ENCODE measurements around the gene SPINT2. TPM values are rescaled to one million over a fixed set of nuclear protein-coding genes. Genes with fewer than 3 reads are reported as not detected.

The SPINT2 gene
- total and polyA plus RNA-seq, 2 of the 13 experiments (the other 11 are each of a cell fraction or from before 2014, with no cell fraction given), result 0.31 to 0.77 TPM

DNA sequence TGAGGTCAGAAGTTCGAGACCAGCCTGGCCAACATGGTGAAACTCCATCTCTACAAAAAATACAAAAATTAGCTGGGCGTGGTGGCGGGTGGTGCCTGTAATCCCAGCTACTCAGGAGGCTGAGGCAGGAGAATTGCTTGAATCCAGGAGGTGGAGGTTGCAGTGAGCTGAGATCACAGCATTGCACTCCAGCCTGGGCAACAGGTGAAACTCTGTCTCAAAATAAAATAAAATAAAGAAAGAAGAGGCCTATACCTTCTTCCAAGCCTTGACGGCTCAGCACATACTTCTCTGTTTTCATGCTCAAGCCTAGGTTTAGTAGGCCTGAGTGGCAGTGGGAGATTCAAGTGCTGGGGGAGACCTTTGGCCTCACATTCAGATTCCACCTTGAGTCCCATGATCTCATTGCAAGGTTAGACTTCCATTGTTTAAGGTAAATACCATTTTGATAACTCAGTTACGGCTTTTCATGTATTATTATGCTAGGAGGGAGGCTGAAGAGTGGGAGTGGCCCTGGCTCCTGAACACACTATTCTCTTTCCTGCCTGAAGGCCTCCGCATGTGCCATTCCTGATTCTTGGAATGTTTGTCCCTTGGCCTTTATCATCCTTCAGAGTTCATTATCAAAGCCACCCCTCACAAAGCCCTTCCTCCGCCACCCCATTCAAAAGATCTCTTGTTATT is 1.6 kb upstream of the SPINT2 start:
- no peak for DNase-seq (ENCODE audit: low spot score)
- POLR2A ChIA-PET, result no interaction called here
- H3K9ac ChIP-seq (ENCODE audit: insufficient read depth, low read depth, low read length), result no peak overlapping the region
- WGBS (ENCODE audit: low lambda C conversion rate), result 47% methylated on average over 7 of the region's 7 CpGs
- CTCF ChIA-PET (ENCODE audit: low intra/inter-chr PET ratio, low total read pairs), result no interaction called here
- TF ChIP-seq NFE2 (CRISPR knock-in tag; IDR thresholded peaks at IDR 0.05), result no peak
- no peak for TF ChIP-seq ZNF614 (CRISPR knock-in tag; IDR thresholded peaks at IDR 0.05; ENCODE audit: borderline replicate concordance)
- TF ChIP-seq, protein P1, sequence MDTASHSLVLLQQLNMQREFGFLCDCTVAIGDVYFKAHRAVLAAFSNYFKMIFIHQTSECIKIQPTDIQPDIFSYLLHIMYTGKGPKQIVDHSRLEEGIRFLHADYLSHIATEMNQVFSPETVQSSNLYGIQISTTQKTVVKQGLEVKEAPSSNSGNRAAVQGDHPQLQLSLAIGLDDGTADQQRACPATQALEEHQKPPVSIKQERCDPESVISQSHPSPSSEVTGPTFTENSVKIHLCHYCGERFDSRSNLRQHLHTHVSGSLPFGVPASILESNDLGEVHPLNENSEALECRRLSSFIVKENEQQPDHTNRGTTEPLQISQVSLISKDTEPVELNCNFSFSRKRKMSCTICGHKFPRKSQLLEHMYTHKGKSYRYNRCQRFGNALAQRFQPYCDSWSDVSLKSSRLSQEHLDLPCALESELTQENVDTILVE (CRISPR knock-in tag; IDR thresholded peaks at IDR 0.05), result no peak
- no peak for TF ChIP-seq YEATS2 (CRISPR knock-in tag; IDR thresholded peaks at IDR 0.05; ENCODE audit: borderline replicate concordance)
- no peak for TF ChIP-seq MTA1 (CRISPR knock-in tag; IDR thresholded peaks at IDR 0.05; ENCODE audit: borderline replicate concordance)
- no peak for TF ChIP-seq ERF (CRISPR knock-in tag; IDR thresholded peaks at IDR 0.05)
- TF ChIP-seq, protein P2, sequence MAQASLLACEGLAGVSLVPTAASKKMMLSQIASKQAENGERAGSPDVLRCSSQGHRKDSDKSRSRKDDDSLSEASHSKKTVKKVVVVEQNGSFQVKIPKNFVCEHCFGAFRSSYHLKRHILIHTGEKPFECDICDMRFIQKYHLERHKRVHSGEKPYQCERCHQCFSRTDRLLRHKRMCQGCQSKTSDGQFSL (CRISPR knock-in tag; IDR thresholded peaks at IDR 0.05), result no peak
- no peak for TF ChIP-seq ZNF12 (CRISPR knock-in tag; IDR thresholded peaks at IDR 0.05)
- no peak for TF ChIP-seq TMF1 (CRISPR knock-in tag; IDR thresholded peaks at IDR 0.05; ENCODE audit: low read depth)
- no peak for TF ChIP-seq NBN (conservative IDR thresholded peaks at IDR 0.05)
- TF ChIP-seq NFE2L1 (CRISPR knock-in tag; IDR thresholded peaks at IDR 0.05; ENCODE audit: borderline replicate concordance), result no peak
- no peak for TF ChIP-seq ZNF569 (CRISPR knock-in tag; IDR thresholded peaks at IDR 0.05; ENCODE audit: borderline replicate concordance)
- TF ChIP-seq, protein P3, sequence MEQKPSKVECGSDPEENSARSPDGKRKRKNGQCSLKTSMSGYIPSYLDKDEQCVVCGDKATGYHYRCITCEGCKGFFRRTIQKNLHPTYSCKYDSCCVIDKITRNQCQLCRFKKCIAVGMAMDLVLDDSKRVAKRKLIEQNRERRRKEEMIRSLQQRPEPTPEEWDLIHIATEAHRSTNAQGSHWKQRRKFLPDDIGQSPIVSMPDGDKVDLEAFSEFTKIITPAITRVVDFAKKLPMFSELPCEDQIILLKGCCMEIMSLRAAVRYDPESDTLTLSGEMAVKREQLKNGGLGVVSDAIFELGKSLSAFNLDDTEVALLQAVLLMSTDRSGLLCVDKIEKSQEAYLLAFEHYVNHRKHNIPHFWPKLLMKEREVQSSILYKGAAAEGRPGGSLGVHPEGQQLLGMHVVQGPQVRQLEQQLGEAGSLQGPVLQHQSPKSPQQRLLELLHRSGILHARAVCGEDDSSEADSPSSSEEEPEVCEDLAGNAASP (CRISPR knock-in tag; IDR thresholded peaks at IDR 0.05; ENCODE audit: borderline replicate concordance), result no peak
- TF ChIP-seq ZSCAN31 (CRISPR knock-in tag; IDR thresholded peaks at IDR 0.05; ENCODE audit: low read depth), result no peak
- TF ChIP-seq, protein P4, sequence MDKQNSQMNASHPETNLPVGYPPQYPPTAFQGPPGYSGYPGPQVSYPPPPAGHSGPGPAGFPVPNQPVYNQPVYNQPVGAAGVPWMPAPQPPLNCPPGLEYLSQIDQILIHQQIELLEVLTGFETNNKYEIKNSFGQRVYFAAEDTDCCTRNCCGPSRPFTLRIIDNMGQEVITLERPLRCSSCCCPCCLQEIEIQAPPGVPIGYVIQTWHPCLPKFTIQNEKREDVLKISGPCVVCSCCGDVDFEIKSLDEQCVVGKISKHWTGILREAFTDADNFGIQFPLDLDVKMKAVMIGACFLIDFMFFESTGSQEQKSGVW (CRISPR knock-in tag; IDR thresholded peaks at IDR 0.05; ENCODE audit: borderline replicate concordance), result no peak
- TF ChIP-seq, protein P5, sequence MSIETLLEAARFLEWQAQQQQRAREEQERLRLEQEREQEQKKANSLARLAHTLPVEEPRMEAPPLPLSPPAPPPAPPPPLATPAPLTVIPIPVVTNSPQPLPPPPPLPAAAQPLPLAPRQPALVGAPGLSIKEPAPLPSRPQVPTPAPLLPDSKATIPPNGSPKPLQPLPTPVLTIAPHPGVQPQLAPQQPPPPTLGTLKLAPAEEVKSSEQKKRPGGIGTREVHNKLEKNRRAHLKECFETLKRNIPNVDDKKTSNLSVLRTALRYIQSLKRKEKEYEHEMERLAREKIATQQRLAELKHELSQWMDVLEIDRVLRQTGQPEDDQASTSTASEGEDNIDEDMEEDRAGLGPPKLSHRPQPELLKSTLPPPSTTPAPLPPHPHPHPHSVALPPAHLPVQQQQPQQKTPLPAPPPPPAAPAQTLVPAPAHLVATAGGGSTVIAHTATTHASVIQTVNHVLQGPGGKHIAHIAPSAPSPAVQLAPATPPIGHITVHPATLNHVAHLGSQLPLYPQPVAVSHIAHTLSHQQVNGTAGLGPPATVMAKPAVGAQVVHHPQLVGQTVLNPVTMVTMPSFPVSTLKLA (IDR thresholded peaks at IDR 0.05), result no peak
- BruUV-seq (replicated peaks), result no TSS peak
- no peaks in the 10 kb centered on the region for H3K79me2 ChIP-seq (ENCODE audit: insufficient read depth, low read length)
- intact Hi-C loops (cut with micrococcal nuclease; ENCODE audit: unreplicated experiment) (no loop called here), in situ Hi-C loops (cut with HindIII; ENCODE audit: extremely low pct_ligation_motif_present, low pct_unique_long_range_greater_than_20kb) (no loop called here)
- H3K4me2 ChIP-seq (ENCODE audit: low read depth, low read length), result no peak overlapping the region
- H4K20me1 ChIP-seq (ENCODE audit: insufficient read depth, low read length), result no peaks in the 10 kb centered on the region
- no peaks in the 10 kb centered on the region for H3K9me3 ChIP-seq (ENCODE audit: low read length)
- no peak for ATAC-seq
- FAIRE-seq, result no peak
- H3K27me3 ChIP-seq (ENCODE audit: control insufficient read depth in 1 of 2, insufficient read depth in 2 of 2, low read length in 2 of 2), result peaks cover 0 to 3% of the 10 kb centered on the region in 2 experiments; a peak in 2 of 5 replicates
- no peak overlapping the region for H3K4me3 ChIP-seq (replicated peaks in 1 of 3; ENCODE audit: insufficient read depth in 1 of 3, low read depth in 2 of 3, low read length in 3 of 3)
- H3K4me1 ChIP-seq (ENCODE audit: insufficient read depth, low read length), result peaks cover 49% of the 10 kb centered on the region
- H3K36me3 ChIP-seq (replicated peaks in 1 of 2; ENCODE audit: control insufficient read depth in 1 of 2, insufficient read depth in 2 of 2, low read length in 2 of 2), result no peaks in the 10 kb centered on the region
- H3K27ac ChIP-seq (ENCODE audit: extremely low read length, insufficient read depth, low read length), result no peak overlapping the region
- H2AFZ ChIP-seq (ENCODE audit: low read length), result no peak overlapping the region
